ENCODE measurements around the gene SSR3. TPM values are rescaled to one million over a fixed set of nuclear protein-coding genes. Genes with fewer than 3 reads are reported as not detected.
A peak's percentile ranks its signal among the peaks of the same experiment; 100 is the strongest.

Gene SSR3
- total and polyA plus RNA-seq, 2 of the 13 experiments (the other 11 are each of a cell fraction or from before 2014, with no cell fraction given): 229 to 325 TPM

DNA sequence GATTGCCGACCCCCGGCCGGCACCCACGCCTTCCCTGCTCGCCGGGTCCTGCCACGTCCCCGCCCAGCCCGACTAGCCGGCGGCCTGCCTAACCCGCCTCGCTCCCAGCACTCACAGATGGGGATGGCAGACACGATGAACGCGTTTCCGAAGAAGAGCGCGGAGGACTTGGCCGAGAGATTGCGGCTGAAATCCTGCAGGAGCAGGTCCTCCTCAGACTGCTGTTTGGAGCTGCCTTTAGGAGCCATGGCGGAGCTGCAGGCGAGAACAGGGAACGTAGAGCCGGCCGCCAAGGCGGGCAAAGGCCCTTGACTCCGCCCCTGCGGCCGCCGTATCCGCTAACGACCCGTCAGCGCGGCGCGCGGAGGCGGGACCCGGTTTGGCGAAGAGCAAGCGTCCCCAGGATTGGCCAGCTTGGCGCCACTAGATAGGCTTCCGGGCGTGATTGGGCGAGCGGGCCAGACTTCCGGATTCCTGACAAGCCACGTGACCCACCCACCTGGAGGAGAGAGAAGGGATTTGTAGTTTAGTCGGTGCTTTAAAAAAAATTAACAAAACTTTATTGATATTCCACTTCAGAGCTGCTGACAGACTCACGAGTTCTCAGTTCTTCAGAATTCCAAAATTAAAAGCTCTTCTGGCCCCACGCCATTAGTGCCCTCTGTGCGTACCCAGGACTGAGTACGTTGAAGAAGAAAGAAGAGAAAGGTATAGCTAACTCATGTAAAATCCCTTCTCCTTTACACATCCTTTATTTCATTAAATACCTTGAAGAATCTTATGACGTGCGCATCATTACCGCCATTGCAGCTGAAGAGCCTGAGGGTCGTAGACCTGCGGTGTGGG, at the start of gene SSR3 (continued):
- TF ChIP-seq CTCF (CRISPR knock-in tag; IDR thresholded peaks at IDR 0.05) (no peak), NFRKB (IDR thresholded peaks at IDR 0.05) (no peak), SIX4 (CRISPR knock-in tag; IDR thresholded peaks at IDR 0.05) (0 out of 2 replicates have a peak, but pooled peaks have one; percentile 6), GABPB1 (CRISPR knock-in tag; IDR thresholded peaks at IDR 0.05) (peak; percentile 95), FOSL2 (CRISPR knock-in tag; IDR thresholded peaks at IDR 0.05) (peak; percentile 21; the same call in 1 of the 2 replicates), BCL3 (CRISPR knock-in tag; IDR thresholded peaks at IDR 0.05) (no peak), THAP8 (CRISPR knock-in tag; IDR thresholded peaks at IDR 0.05; ENCODE audit: borderline replicate concordance) (no peak), PBX2 (CRISPR knock-in tag; IDR thresholded peaks at IDR 0.05) (no peak), TCF7 (IDR thresholded peaks at IDR 0.05; ENCODE audit: low read depth) (no peak), ISX (CRISPR knock-in tag; conservative IDR thresholded peaks at IDR 0.05) (no peak), AGO1 (IDR thresholded peaks at IDR 0.05; ENCODE audit: low read depth, low read length, poor library complexity, severe bottlenecking) (no peak), ELF3 (CRISPR knock-in tag; IDR thresholded peaks at IDR 0.05) (0 out of 2 replicates have a peak, but pooled peaks have one; percentile 5), RBFOX2 (IDR thresholded peaks at IDR 0.05; ENCODE audit: low read depth, low read length) (peak; percentile 90), SP1 (IDR thresholded peaks at IDR 0.05) (no peak), SP1 (CRISPR knock-in tag; IDR thresholded peaks at IDR 0.05) (peak; percentile 84), ATF4 (CRISPR knock-in tag; IDR thresholded peaks at IDR 0.05) (no peak), ZNF777 (CRISPR knock-in tag; IDR thresholded peaks at IDR 0.05) (no peak), NFYB (CRISPR knock-in tag; IDR thresholded peaks at IDR 0.05) (peak; percentile 98), ZNF350 (CRISPR knock-in tag; IDR thresholded peaks at IDR 0.05; ENCODE audit: borderline replicate concordance, low read depth) (peak; percentile 74; the same call in 1 of the 2 replicates), MXI1 (IDR thresholded peaks at IDR 0.05; ENCODE audit: borderline replicate concordance, low read depth, low read length) (no peak; the same call in 2 of the 3 replicates)
- TF ChIP-seq, protein P1, sequence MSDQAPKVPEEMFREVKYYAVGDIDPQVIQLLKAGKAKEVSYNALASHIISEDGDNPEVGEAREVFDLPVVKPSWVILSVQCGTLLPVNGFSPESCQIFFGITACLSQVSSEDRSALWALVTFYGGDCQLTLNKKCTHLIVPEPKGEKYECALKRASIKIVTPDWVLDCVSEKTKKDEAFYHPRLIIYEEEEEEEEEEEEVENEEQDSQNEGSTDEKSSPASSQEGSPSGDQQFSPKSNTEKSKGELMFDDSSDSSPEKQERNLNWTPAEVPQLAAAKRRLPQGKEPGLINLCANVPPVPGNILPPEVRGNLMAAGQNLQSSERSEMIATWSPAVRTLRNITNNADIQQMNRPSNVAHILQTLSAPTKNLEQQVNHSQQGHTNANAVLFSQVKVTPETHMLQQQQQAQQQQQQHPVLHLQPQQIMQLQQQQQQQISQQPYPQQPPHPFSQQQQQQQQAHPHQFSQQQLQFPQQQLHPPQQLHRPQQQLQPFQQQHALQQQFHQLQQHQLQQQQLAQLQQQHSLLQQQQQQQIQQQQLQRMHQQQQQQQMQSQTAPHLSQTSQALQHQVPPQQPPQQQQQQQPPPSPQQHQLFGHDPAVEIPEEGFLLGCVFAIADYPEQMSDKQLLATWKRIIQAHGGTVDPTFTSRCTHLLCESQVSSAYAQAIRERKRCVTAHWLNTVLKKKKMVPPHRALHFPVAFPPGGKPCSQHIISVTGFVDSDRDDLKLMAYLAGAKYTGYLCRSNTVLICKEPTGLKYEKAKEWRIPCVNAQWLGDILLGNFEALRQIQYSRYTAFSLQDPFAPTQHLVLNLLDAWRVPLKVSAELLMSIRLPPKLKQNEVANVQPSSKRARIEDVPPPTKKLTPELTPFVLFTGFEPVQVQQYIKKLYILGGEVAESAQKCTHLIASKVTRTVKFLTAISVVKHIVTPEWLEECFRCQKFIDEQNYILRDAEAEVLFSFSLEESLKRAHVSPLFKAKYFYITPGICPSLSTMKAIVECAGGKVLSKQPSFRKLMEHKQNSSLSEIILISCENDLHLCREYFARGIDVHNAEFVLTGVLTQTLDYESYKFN (CRISPR knock-in tag; conservative IDR thresholded peaks at IDR 0.05): no peak
